Body of pancreas (tissue), 4 donors: Measurements from ENCODE around the gene SH3PXD2B.

Source experiments
- CTCF ChIP-seq, 7 experiments: fragments of 450-650 bp in 4 of 7; fragments of 200-600 bp in 3 of 7; sonication (generic) in 3 of 7; IDR thresholded peaks; one replicate each; pipeline ENCODE4 v1.5.1; 2016 to 2019; ENCODE audit warnings: antibody characterized with exemption in 7 of 7
- POLR2A ChIP-seq, 3 donors: fragments of 450-650 bp; IDR thresholded peaks; one replicate each; pipeline ENCODE4 v1.6.1; 2016; ENCODE audit warnings: antibody characterized with exemption in 3 of 3, mild to moderate bottlenecking in 2 of 3

DNA sequence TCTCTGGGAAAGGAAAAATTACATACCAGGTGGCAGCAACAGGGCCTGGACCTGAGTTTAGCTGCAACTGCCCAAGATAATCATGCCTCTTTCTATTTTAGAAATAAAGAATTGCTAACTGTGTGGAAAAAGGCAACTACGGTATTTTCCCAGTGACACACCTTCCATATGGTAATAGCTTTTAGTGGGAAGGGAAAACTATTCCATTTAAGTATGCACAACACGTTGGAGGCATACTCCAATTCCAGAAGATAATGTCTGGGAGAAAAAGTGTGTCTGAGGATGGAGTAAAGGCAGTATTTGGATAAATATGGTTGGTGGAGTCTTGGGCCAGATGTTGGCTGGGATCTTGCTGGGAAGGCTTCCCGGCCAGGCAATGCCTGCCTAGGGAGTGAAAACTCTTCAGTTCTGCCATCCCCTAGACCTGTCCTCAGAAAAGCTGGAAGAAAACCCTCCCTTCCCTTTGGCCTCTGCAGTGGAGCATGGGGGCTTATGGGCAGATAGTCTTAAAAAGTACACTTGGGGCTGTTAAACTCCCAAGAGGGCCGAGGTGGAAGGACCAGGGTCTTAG is 40.6 kb downstream of the SH3PXD2B start:
- TF ChIP-seq CTCF (IDR thresholded peaks at IDR 0.05) (no peak), POLR2A (IDR thresholded peaks at IDR 0.05) (no peak)
